Neural cell (in vitro differentiated cells): ENCODE data around the gene LUC7L. TPM values are rescaled to one million over a fixed set of nuclear protein-coding genes. Genes with fewer than 3 reads are reported as not detected.

Experiments used
- H2AFZ ChIP-seq: fragments of 200-600, 300-800 bp; sonication (generic), shearing (Covaris generic); 2 replicates; pipeline ENCODE4 v1.6.0; 2014; ENCODE audit warnings: low read depth, mild to moderate bottlenecking, antibody characterized with exemption, low read length, moderate library complexity
- H3F3A ChIP-seq: fragments of 200-600 bp; shearing (Covaris generic); 2 replicates; pipeline ENCODE4 v1.6.1; 2016; ENCODE audit warnings: mild to moderate bottlenecking, moderate library complexity, mixed read lengths, antibody characterized with exemption, low read length; ENCODE audit not compliant: insufficient read depth, poor library complexity, severe bottlenecking
- H3K27ac ChIP-seq: fragments of 200-600, 300-800 bp; sonication (generic), shearing (Covaris generic); 2 replicates; pipeline ENCODE4 v1.5.1; 2014; ENCODE audit warnings: mild to moderate bottlenecking, low read length, moderate library complexity
- H3K27me3 ChIP-seq: fragments of 300-800, 200-600 bp; sonication (generic), shearing (Covaris generic); 2 replicates; pipeline ENCODE4 v1.6.0; 2014; ENCODE audit warnings: mild to moderate bottlenecking, low read depth, low read length, moderate library complexity; ENCODE audit not compliant: insufficient read depth
- H3K36me3 ChIP-seq: fragments of 300-800, 200-600 bp; sonication (generic), shearing (Covaris generic); 2 replicates; pipeline ENCODE4 v1.5.1; 2014; ENCODE audit warnings: mild to moderate bottlenecking, antibody characterized with exemption, low read length, moderate library complexity; ENCODE audit not compliant: insufficient read depth
- H3K4me2 ChIP-seq: fragments of 300-800, 200-600 bp; sonication (generic), shearing (Covaris generic); 2 replicates; pipeline ENCODE4 v1.6.0; 2014; ENCODE audit warnings: mild to moderate bottlenecking, low read length
- H3K4me3 ChIP-seq: fragments of 300-800, 200-600 bp; sonication (generic), shearing (Covaris generic); 2 replicates; pipeline ENCODE4 v1.5.1; 2014; ENCODE audit warnings: mild to moderate bottlenecking, low read length, moderate library complexity
- H3K79me2 ChIP-seq: fragments of 200-600 bp; shearing (Covaris generic); replicated peaks from 2 replicates; pipeline ENCODE4 v1.6.0; 2014; ENCODE audit warnings: mild to moderate bottlenecking, low read length, moderate library complexity; ENCODE audit not compliant: insufficient read depth
- H3K9ac ChIP-seq: fragments of 300-800, 200-600 bp; sonication (generic), shearing (Covaris generic); 2 replicates; pipeline ENCODE4 v1.6.1; 2016; ENCODE audit warnings: mild to moderate bottlenecking, low read length, mixed read lengths
- H3K9me2 ChIP-seq: fragments of 200-600 bp; shearing (Covaris generic); 2 replicates; pipeline ENCODE4 v1.6.1; 2016; ENCODE audit warnings: mild to moderate bottlenecking, low read length, mixed read lengths; ENCODE audit not compliant: insufficient read depth
- H3K9me3 ChIP-seq: fragments of 200-600, 300-800 bp; sonication (generic), shearing (Covaris generic); 2 replicates; pipeline ENCODE4 v1.6.1; 2016; ENCODE audit warnings: mild to moderate bottlenecking, mixed run types, low read length, moderate library complexity, mixed read lengths
- H4K20me1 ChIP-seq: fragments of 200-600 bp; shearing (Covaris generic); 2 replicates; pipeline ENCODE4 v1.6.1; 2016; ENCODE audit warnings: mild to moderate bottlenecking, mixed run types; ENCODE audit not compliant: insufficient read depth
- CTCF ChIP-seq: fragments of 450-650 bp; IDR thresholded peaks from 2 replicates; pipeline ENCODE4 v1.5.1; 2014; ENCODE audit warnings: antibody characterized with exemption, mild to moderate bottlenecking, moderate library complexity; ENCODE audit not compliant: poor library complexity, severe bottlenecking
- EP300 ChIP-seq: fragments of 450-650 bp; conservative IDR thresholded peaks from 2 replicates; pipeline ENCODE4 v1.6.1; 2014; ENCODE audit warnings: antibody characterized with exemption, mild to moderate bottlenecking, moderate library complexity; ENCODE audit not compliant: poor library complexity, severe bottlenecking
- EZH2 ChIP-seq: fragments of 200-600, 300-800 bp; shearing (Covaris generic), sonication (generic); IDR thresholded peaks from 2 replicates; pipeline ENCODE4 v1.6.1; 2014; ENCODE audit warnings: antibody characterized with exemption, low read length, borderline replicate concordance, mild to moderate bottlenecking; ENCODE audit not compliant: insufficient read depth, poor library complexity, severe bottlenecking
- MXI1 ChIP-seq: fragments of 450-650 bp; conservative IDR thresholded peaks from 2 replicates; pipeline ENCODE4 v1.6.1; 2014; ENCODE audit warnings: antibody characterized with exemption, mild to moderate bottlenecking; ENCODE audit not compliant: poor library complexity, severe bottlenecking
- POLR2AphosphoS5 ChIP-seq: IDR thresholded peaks from 2 replicates; pipeline ENCODE4 v1.6.1; 2012
- RAD21 ChIP-seq: fragments of 450-650 bp; conservative IDR thresholded peaks from 2 replicates; pipeline ENCODE4 v1.6.1; 2014; ENCODE audit warnings: antibody characterized with exemption, mild to moderate bottlenecking, moderate library complexity
- REST ChIP-seq: IDR thresholded peaks from 2 replicates; pipeline ENCODE4 v1.6.1; 2012; ENCODE audit warnings: borderline replicate concordance
- SMC3 ChIP-seq: fragments of 450-650 bp; conservative IDR thresholded peaks from 2 replicates; pipeline ENCODE4 v1.6.1; 2014; ENCODE audit warnings: antibody characterized with exemption, mild to moderate bottlenecking, moderate library complexity; ENCODE audit not compliant: poor library complexity
- TAF1 ChIP-seq: IDR thresholded peaks from 2 replicates; pipeline ENCODE4 v1.6.1; 2012; ENCODE audit warnings: low read depth
- polyA plus RNA-seq: library from polyadenylated mRNA; depleted of rRNA; stranded (reverse); fragments of >200 nt; gene quantifications from 2 replicates; pipeline ENCODE4 v1.2.3, GENCODE V29; 2014

The LUC7L gene
- polyA plus RNA-seq, 1 donor from 2014 or later, result 564 TPM

GRCh38 chr16:169014-169413 lies 60.2 kb downstream of the LUC7L start:
- peaks cover 71% of the 10 kb centered on the region for H3K27me3 ChIP-seq
- no peaks in the 10 kb centered on the region for H3K79me2 ChIP-seq
- H3K36me3 ChIP-seq, result no peaks in the 10 kb centered on the region
- H3K27ac ChIP-seq, result no peak overlapping the region
- H2AFZ ChIP-seq, result no peak overlapping the region
- H3K9me2 ChIP-seq, result no peaks in the 10 kb centered on the region
- no peaks in the 10 kb centered on the region for H4K20me1 ChIP-seq
- no peak overlapping the region for H3K4me2 ChIP-seq
- no peaks in the 10 kb centered on the region for H3K9me3 ChIP-seq
- H3F3A ChIP-seq, result no peaks in the 10 kb centered on the region
- H3K9ac ChIP-seq, result no peak overlapping the region
- TF ChIP-seq SMC3, result no peak
- TF ChIP-seq TAF1, result no peak
- TF ChIP-seq EP300, result no peak
- TF ChIP-seq EZH2, result no peak
- TF ChIP-seq POLR2AphosphoS5, result no peak
- no peak for TF ChIP-seq MXI1
- no peak for TF ChIP-seq REST
- TF ChIP-seq RAD21, result no peak
- TF ChIP-seq CTCF, result no peak
- H3K4me3 ChIP-seq, result no peak overlapping the region

GRCh38 chr16:168424-168823 lies 60.8 kb downstream of the LUC7L start:
- Histone ChIP-seq H3K27ac (no peak overlapping the region), H2AFZ (no peak overlapping the region), H3K9me2 (no peaks in the 10 kb centered on the region), H3K9ac (no peak overlapping the region), H3F3A (no peaks in the 10 kb centered on the region), H4K20me1 (no peaks in the 10 kb centered on the region), H3K4me2 (no peak overlapping the region), H3K4me3 (no peak overlapping the region), H3K79me2 (no peaks in the 10 kb centered on the region), H3K36me3 (no peaks in the 10 kb centered on the region), H3K27me3 (peaks cover 70% of the 10 kb centered on the region), H3K9me3 (no peaks in the 10 kb centered on the region)
- TF ChIP-seq RAD21 (no peak), CTCF (no peak), EZH2 (no peak), SMC3 (no peak), POLR2AphosphoS5 (no peak), EP300 (no peak), REST (no peak), MXI1 (no peak), TAF1 (no peak)
